Stimulated activated CD4-positive, alpha-beta T cell treated with anti-CD3 and anti-CD28 coated beads, Interleukin-12 subunit alpha, Interleukin-12 subunit beta, amount 100 ng/mL, for 24 hours (primary cell): ENCODE results near the gene RNF222.
"Not testable (repeated sequence)": the region's sequence is repeated elsewhere in the genome, so short reads cannot be mapped to it uniquely, and the experiment has no call there.

Experiments
- DNase-seq, 2 experiments: peaks; one replicate each; pipeline ENCODE4 v3.0.0-alpha.2; 2020; ENCODE audit warnings: low read depth in 2 of 2

The RNF222 gene

GRCh38 chr17:8380049-8380448, 17.6 kb downstream of the RNF222 start:
- no peak for DNase-seq

- DNase-seq, result not testable (repeated sequence)
Measured at GRCh38 chr17:8378117-8378516, 19.5 kb downstream of the RNF222 start.

GRCh38 chr17:8377422-8377821, 20.2 kb downstream of the RNF222 start:
- no peak for DNase-seq

GRCh38 chr17:8376271-8377067, 21.2 kb downstream of the RNF222 start, which contains the start of gene KRABD2:
TSS of gene KRABD2 (minus strand) at chr17:8376704.
- peak; percentile 81 to 89 for DNase-seq

GRCh38 chr17:8375738-8376259, 21.8 kb downstream of the RNF222 start:
- no peak for DNase-seq

- DNase-seq, result not testable (repeated sequence)
Measured at GRCh38 chr17:8373856-8374255, 23.8 kb downstream of the RNF222 start.

GRCh38 chr17:8372422-8372821, 25.2 kb downstream of the RNF222 start:
- no peak for DNase-seq

GRCh38 chr17:8371786-8372185, 25.8 kb downstream of the RNF222 start:
- no peak for DNase-seq

GRCh38 chr17:8369944-8370343, 27.7 kb downstream of the RNF222 start:
- no peak for DNase-seq

- DNase-seq, result no peak
Measured at GRCh38 chr17:8368193-8368592, 29.4 kb downstream of the RNF222 start.

- no peak for DNase-seq
Measured at GRCh38 chr17:8366231-8366630, 31.4 kb downstream of the RNF222 start.

- no peak for DNase-seq
Measured at GRCh38 chr17:8365143-8365542, 32.5 kb downstream of the RNF222 start.

- no peak for DNase-seq
Measured at GRCh38 chr17:8362651-8363332, 34.8 kb downstream of the RNF222 start.

GRCh38 chr17:8360751-8361150, 36.9 kb downstream of the RNF222 start:
- DNase-seq, result no peak

GRCh38 chr17:8360260-8360659, 37.4 kb downstream of the RNF222 start:
- no peak for DNase-seq

- no peak for DNase-seq
Measured at GRCh38 chr17:8359769-8360168, 37.9 kb downstream of the RNF222 start.

GRCh38 chr17:8357910-8358309, 39.7 kb downstream of the RNF222 start:
- DNase-seq, result no peak

- no peak for DNase-seq
Measured at GRCh38 chr17:8354236-8354635, 43.4 kb downstream of the RNF222 start.

GRCh38 chr17:8353736-8354135, 43.9 kb downstream of the RNF222 start:
- DNase-seq, result no peak

GRCh38 chr17:8350339-8350738, 47.3 kb downstream of the RNF222 start:
- DNase-seq, result no peak

- not testable (repeated sequence) for DNase-seq
Measured at GRCh38 chr17:8347001-8347400, 50.6 kb downstream of the RNF222 start.

- no peak for DNase-seq
Measured at GRCh38 chr17:8345951-8346665, 51.5 kb downstream of the RNF222 start.
